Endothelial cell of umbilical vein (primary cell): Measurements from ENCODE around the gene PDHB. TPM values are rescaled to one million over a fixed set of nuclear protein-coding genes. Genes with fewer than 3 reads are reported as not detected.
A peak's percentile ranks its signal among the peaks of the same experiment; 100 is the strongest.

Experiments
- BruUV-seq: library from RNA; stranded (reverse); fragments of 400-500 nt; replicated peaks from 2 replicates; lab custom pipeline; 2021; lab: Mats Ljungman, UMichigan
- CTCF ChIA-PET: fragments of 300-600, 350-600 bp; sonication (Branson Sonifier 250); formaldehyde crosslinking; loops from one replicate; lab custom pipeline; 2021; ENCODE audit warnings: antibody characterized with exemption, inconsistent platforms; lab: Charles Lee
- POLR2A ChIA-PET: fragments of 300-600, 350-600 bp; sonication (Branson Sonifier 250); formaldehyde crosslinking; loops from one replicate; lab custom pipeline; 2021; ENCODE audit warnings: antibody characterized with exemption, inconsistent platforms; lab: Charles Lee
- DNase-seq: peaks from one replicate; pipeline ENCODE4 v3.0.0-alpha.2; 2011; ENCODE audit warnings: low read depth, low spot score
- FAIRE-seq: peaks from 2 replicates; lab custom pipeline; 2011; peaks lifted over from hg19 to GRCh38; lab: Jason Lieb, UNC
- H2AFZ ChIP-seq: 2 replicates; pipeline ENCODE4 v1.6.0; 2012; ENCODE audit warnings: low read depth, low read length, control low read depth, inconsistent platforms
- H3K27ac ChIP-seq: 2 replicates; pipeline ENCODE4 v1.5.1; 2011; ENCODE audit warnings: low read depth, mild to moderate bottlenecking, control low read depth, low read length, moderate library complexity; ENCODE audit not compliant: insufficient read depth
- H3K27me3 ChIP-seq, 2 experiments: 2 replicates each; pipeline versions ENCODE4 v1.6.0 to v1.6.1; 2011; ENCODE audit warnings: low read length in 2 of 2, mixed read lengths in 1 of 2; ENCODE audit not compliant: control insufficient read depth in 2 of 2, insufficient read depth in 2 of 2
- H3K36me3 ChIP-seq, 2 experiments: 2 replicates in 1 of 2; 3 replicates in 1 of 2; pipeline ENCODE4 v1.5.1; 2011; ENCODE audit warnings: low read length in 2 of 2, mild to moderate bottlenecking in 1 of 2, moderate library complexity in 1 of 2; ENCODE audit not compliant: control insufficient read depth in 2 of 2, insufficient read depth in 2 of 2; ENCODE audit errors: extremely low read depth in 1 of 2
- H3K4me1 ChIP-seq: 3 replicates; pipeline ENCODE4 v1.5.1; 2011; ENCODE audit warnings: mild to moderate bottlenecking, low read length; ENCODE audit not compliant: control insufficient read depth, insufficient read depth; ENCODE audit errors: extremely low read depth
- H3K4me2 ChIP-seq: 2 replicates; pipeline ENCODE4 v1.6.1; 2011; ENCODE audit warnings: low read length, control low read depth, mixed read lengths; ENCODE audit not compliant: insufficient read depth
- H3K4me3 ChIP-seq, 3 experiments: fragments of 200-600 bp in 1 of 3; sonication (generic), shearing (Covaris generic) in 1 of 3; replicated peaks in 1 of 3; 2 replicates each; pipeline ENCODE4 v1.5.1; 2011 to 2016; ENCODE audit warnings: control low read depth in 3 of 3, low read length in 3 of 3, mild to moderate bottlenecking in 2 of 3, inconsistent platforms in 1 of 3, low read depth in 1 of 3, moderate library complexity in 1 of 3; ENCODE audit not compliant: insufficient read depth in 1 of 3
- H3K79me2 ChIP-seq: 2 replicates; pipeline ENCODE4 v1.6.0; 2012; ENCODE audit warnings: low read length, inconsistent platforms; ENCODE audit not compliant: control insufficient read depth, insufficient read depth
- H3K9ac ChIP-seq: replicated peaks from 2 replicates; pipeline ENCODE3; 2011; ENCODE audit warnings: low read length, control low read depth; ENCODE audit not compliant: insufficient read depth; ENCODE audit errors: extremely low read depth
- H3K9me1 ChIP-seq: replicated peaks from 3 replicates; pipeline ENCODE4 v1.6.0; 2011; ENCODE audit warnings: mild to moderate bottlenecking, low read length; ENCODE audit not compliant: control insufficient read depth, insufficient read depth; ENCODE audit errors: extremely low read depth
- H3K9me3 ChIP-seq: replicated peaks from 2 replicates; pipeline ENCODE4 v1.5.1; 2012; ENCODE audit warnings: low read length, inconsistent platforms; ENCODE audit not compliant: control insufficient read depth, insufficient read depth
- H4K20me1 ChIP-seq: replicated peaks from 2 replicates; pipeline ENCODE3; 2011; ENCODE audit warnings: mild to moderate bottlenecking, low read length; ENCODE audit not compliant: control insufficient read depth, insufficient read depth; ENCODE audit errors: extremely low read depth
- EZH2 ChIP-seq: IDR thresholded peaks from 2 replicates; pipeline ENCODE4 v1.6.1; 2012; ENCODE audit warnings: borderline replicate concordance, low read depth, mild to moderate bottlenecking, moderate library complexity, low read length, inconsistent platforms; ENCODE audit not compliant: severe bottlenecking
- FOS ChIP-seq: IDR thresholded peaks from 2 replicates; pipeline ENCODE4 v1.6.1; 2011; ENCODE audit warnings: mild to moderate bottlenecking, low read length, moderate library complexity, borderline replicate concordance; ENCODE audit not compliant: insufficient read depth
- GATA2 ChIP-seq: IDR thresholded peaks from 2 replicates; pipeline ENCODE4 v1.7.0; 2011; ENCODE audit warnings: low read depth, mild to moderate bottlenecking, moderate library complexity, mixed read lengths, low read length; ENCODE audit not compliant: insufficient read length, insufficient read depth
- JUN ChIP-seq: IDR thresholded peaks from 2 replicates; pipeline ENCODE4 v1.6.1; 2011; ENCODE audit warnings: borderline replicate concordance, low read depth; ENCODE audit not compliant: insufficient read length, insufficient read depth
- MYC ChIP-seq: IDR thresholded peaks from one replicate; pipeline ENCODE4 v1.6.1; 2011; ENCODE audit warnings: mild to moderate bottlenecking, low read depth, low read length
- POLR2A ChIP-seq: IDR thresholded peaks from 2 replicates; pipeline ENCODE4 v1.6.1; 2012; ENCODE audit warnings: low read depth, mild to moderate bottlenecking, control low read depth, low read length
- POLR2AphosphoS5 ChIP-seq: IDR thresholded peaks from 2 replicates; pipeline ENCODE4 v1.6.1; 2012; ENCODE audit warnings: low read depth, mild to moderate bottlenecking, control low read depth, low read length, moderate library complexity; ENCODE audit not compliant: insufficient read depth
- dilution Hi-C: fragments of 300-500 bp; cut with MboI; formaldehyde crosslinking; loops from one replicate; pipeline ENCODE4 v1.15.0; 2019; ENCODE audit warnings: low sequenced_read_pairs; ENCODE audit not compliant: extremely low pct_ligation_motif_present
- intact Hi-C: fragments of 100-400 bp; cut with micrococcal nuclease; formaldehyde crosslinking; loops from one replicate; pipeline ENCODE4 v1.10.0; 2022
- polyA plus RNA-seq, 4 experiments: library from polyadenylated mRNA; depleted of rRNA in 3 of 4; stranded (reverse) in 3 of 4; unstranded in 1 of 4; fragments of >200 nt; gene quantifications; 2 replicates each; pipeline versions ENCODE4 v1.2.1 to v1.2.3, GENCODE V29; 2011 to 2012; ENCODE audit warnings: missing spikeins in 1 of 4
- total RNA-seq: library from RNA; stranded (reverse); gene quantifications from 2 replicates; pipeline ENCODE4 v1.2.3, GENCODE V29; 2021
- TF ChIP-seq, protein P1 (sequence below): IDR thresholded peaks from 2 replicates; pipeline ENCODE4 v1.6.1; 2011; ENCODE audit not compliant: insufficient read depth, insufficient read length
- TF ChIP-seq, protein P2 (sequence below), 2 donors: IDR thresholded peaks; 1 replicate in 1 of 2; 2 replicates in 1 of 2; pipeline ENCODE4 v1.5.1; 2011; ENCODE audit warnings: low read length in 2 of 2, mild to moderate bottlenecking in 2 of 2, moderate library complexity in 2 of 2, control low read depth in 1 of 2, inconsistent platforms in 1 of 2, low read depth in 1 of 2; ENCODE audit not compliant: insufficient read depth in 1 of 2; ENCODE audit errors: extremely low read depth in 1 of 2

Gene PDHB
- total and polyA plus RNA-seq, 2 donors (not counting 3 experiments of a cell fraction or from before 2014, with no cell fraction given): 50.8 to 60.8 TPM

DNA sequence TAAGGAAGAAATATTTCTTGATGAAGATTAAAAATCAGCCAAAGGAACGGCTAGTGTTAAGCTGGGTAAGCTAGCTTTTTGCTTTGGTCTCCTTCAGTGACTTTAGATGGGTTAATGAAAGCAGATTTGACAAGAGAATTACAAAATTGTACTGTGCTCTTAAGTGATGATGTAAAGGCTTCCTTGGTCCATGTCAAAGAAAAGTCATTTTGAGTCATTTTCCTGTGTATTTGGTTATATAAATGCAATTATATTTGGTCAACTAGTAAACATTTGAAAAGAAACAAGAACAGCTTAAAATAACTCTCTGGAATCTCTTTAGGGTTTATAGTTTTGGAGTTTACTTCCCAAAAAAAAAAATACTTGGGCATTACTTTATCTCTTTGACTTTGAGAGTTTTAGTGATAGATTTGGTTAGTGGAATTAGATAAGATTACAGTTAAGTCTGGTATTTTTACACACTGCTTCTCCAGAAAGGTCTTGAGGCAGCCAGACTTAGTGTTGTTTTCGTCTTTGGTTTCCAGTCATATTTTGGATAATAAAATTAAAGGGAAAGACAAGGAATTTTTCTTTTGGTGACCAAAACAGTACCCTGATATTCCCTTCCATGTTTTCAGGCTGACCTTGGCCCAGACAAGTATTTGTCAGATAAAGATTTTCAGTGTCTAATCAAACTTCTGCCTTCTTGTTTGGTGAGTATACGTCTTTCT, 42.3 kb downstream of the PDHB start:
- CTCF ChIA-PET: interaction anchor here (0.6 to 2.3 kb wide), 3 partner anchors 9 to 83 kb away, joined by 3 to 9 read pairs (median 4); no protein-coding TSS in a partner anchor

More for the DNA sequence above, 42.3 kb downstream of the PDHB start:
- H3K4me2 ChIP-seq: peak overlapping the region; percentile 6
- no peaks in the 10 kb centered on the region for H3K27me3 ChIP-seq
- H4K20me1 ChIP-seq: no peaks in the 10 kb centered on the region
- POLR2A ChIA-PET: no interaction called here
- dilution Hi-C loops (no loop called here), intact Hi-C loops (no loop called here)
- no peak overlapping the region for H3K4me3 ChIP-seq
- no peak overlapping the region for H3K27ac ChIP-seq
- no peak overlapping the region for H3K9ac ChIP-seq
- DNase-seq: peak; percentile 25
- BruUV-seq: no TSS peak
- H3K9me3 ChIP-seq: no peaks in the 10 kb centered on the region
- no peak for FAIRE-seq
- TF ChIP-seq JUN (no peak), POLR2A (no peak), MYC (no peak), FOS (no peak), EZH2 (no peak), GATA2 (no peak), POLR2AphosphoS5 (no peak)
- TF ChIP-seq, protein P1, sequence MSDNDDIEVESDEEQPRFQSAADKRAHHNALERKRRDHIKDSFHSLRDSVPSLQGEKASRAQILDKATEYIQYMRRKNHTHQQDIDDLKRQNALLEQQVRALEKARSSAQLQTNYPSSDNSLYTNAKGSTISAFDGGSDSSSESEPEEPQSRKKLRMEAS: no peak
- TF ChIP-seq, protein P2, sequence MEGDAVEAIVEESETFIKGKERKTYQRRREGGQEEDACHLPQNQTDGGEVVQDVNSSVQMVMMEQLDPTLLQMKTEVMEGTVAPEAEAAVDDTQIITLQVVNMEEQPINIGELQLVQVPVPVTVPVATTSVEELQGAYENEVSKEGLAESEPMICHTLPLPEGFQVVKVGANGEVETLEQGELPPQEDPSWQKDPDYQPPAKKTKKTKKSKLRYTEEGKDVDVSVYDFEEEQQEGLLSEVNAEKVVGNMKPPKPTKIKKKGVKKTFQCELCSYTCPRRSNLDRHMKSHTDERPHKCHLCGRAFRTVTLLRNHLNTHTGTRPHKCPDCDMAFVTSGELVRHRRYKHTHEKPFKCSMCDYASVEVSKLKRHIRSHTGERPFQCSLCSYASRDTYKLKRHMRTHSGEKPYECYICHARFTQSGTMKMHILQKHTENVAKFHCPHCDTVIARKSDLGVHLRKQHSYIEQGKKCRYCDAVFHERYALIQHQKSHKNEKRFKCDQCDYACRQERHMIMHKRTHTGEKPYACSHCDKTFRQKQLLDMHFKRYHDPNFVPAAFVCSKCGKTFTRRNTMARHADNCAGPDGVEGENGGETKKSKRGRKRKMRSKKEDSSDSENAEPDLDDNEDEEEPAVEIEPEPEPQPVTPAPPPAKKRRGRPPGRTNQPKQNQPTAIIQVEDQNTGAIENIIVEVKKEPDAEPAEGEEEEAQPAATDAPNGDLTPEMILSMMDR (IDR thresholded peaks at IDR 0.05; ENCODE audit: extremely low read depth in 1 of 2, insufficient read depth in 1 of 2, low read depth in 1 of 2, low read length in 2 of 2): no peak
- H2AFZ ChIP-seq: no peak overlapping the region
- H3K4me1 ChIP-seq: peaks cover 36% of the 10 kb centered on the region
- peaks cover 0 to 6% of the 10 kb centered on the region in 2 experiments for H3K36me3 ChIP-seq
- H3K79me2 ChIP-seq: no peaks in the 10 kb centered on the region
- no peaks in the 10 kb centered on the region for H3K9me1 ChIP-seq
